Erythroblast (primary cell): ENCODE data around the gene MAJIN.

Experiments
- GATA1 ChIP-seq: IDR thresholded peaks from 2 replicates; pipeline ENCODE4 v1.6.1; 2011; ENCODE audit warnings: low read depth, mild to moderate bottlenecking, control low read depth, low read length, moderate library complexity
- POLR2A ChIP-seq: IDR thresholded peaks from 2 replicates; pipeline ENCODE4 v1.6.1; 2011; ENCODE audit warnings: mild to moderate bottlenecking, low read length

DNA sequence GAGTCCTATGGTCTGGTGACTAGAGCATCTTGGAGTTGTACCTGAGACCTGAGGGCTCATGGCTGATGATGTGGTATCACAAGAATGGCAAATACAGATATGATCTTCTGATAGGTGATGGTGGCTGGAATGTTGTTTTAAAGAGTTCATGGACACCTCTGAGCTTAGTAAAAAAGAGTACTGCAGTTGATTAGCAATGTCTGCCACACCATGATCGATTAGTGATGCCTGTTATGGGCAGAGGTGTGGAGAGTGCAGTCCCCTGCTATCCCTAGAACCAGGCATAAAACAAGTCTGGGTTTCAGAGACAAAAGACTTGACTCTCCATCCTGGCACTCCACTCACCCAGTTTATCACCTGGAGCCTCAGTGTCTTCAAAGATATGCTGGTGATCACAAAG lies 26.2 kb upstream of the MAJIN start:
- no peak for TF ChIP-seq POLR2A
- no peak for TF ChIP-seq GATA1
